ENCODE measurements around the gene MAP3K14. TPM values are rescaled to one million over a fixed set of nuclear protein-coding genes. Genes with fewer than 3 reads are reported as not detected.

Gene MAP3K14
- polyA plus RNA-seq, 1 of the 3 experiments (the other 2 are of a cell fraction): 11.9 TPM

DNA sequence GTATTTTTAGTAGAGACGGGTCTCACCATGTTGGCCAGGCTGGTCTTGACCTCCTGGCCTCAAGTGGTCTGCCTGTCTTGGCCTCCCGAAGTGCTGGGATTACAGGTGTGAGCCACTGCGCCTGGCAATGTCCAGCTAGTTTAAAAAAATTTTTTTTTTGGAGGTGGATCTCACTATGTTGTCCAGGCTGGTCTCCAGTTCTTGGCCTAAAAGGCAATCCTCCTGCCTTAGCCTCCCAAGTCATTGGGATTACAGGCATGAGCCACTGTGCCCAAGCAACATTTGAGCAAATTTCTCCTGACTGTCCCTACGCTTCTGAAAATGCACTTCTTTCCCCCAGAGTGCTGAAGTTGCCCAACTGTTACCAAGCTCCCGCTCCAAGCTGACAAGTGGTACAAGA lies 8.0 kb downstream of the MAP3K14 start:
- peaks cover 96% of the 10 kb centered on the region for H3K79me2 ChIP-seq (ENCODE audit: insufficient read depth)
- H2AFZ ChIP-seq (ENCODE audit: low read depth): no peak overlapping the region
- H3K9me2 ChIP-seq: no peaks in the 10 kb centered on the region
- DNase-seq: no peak
- peak overlapping the region; percentile 59; the same call in 1 of the 2 replicates for H3K4me2 ChIP-seq
- no peaks in the 10 kb centered on the region for H3K27me3 ChIP-seq (ENCODE audit: insufficient read depth)
- ChIA-PET CTCF (interaction anchor here (0.6 to 5.8 kb wide), 5 partner anchors 21 to 303 kb away, joined by 3 to 32 read pairs (median 4); no protein-coding TSS in a partner anchor), POLR2A (no interaction called here)
- H3K4me3 ChIP-seq (ENCODE audit: low read depth in 2 of 2, low read length in 1 of 2): no peak overlapping the region
- peak overlapping the region in 1 of 2 experiments; percentile 98; a peak in 1 of 4 replicates for H3K27ac ChIP-seq (ENCODE audit: low read depth in 2 of 2, low read length in 1 of 2)
- peaks cover 36% of the 10 kb centered on the region for H3F3A ChIP-seq (replicated peaks; ENCODE audit: insufficient read depth)
- peaks cover 70% of the 10 kb centered on the region for H4K20me1 ChIP-seq (ENCODE audit: insufficient read depth)
- peaks cover 33 to 41% of the 10 kb centered on the region in 2 experiments for H3K4me1 ChIP-seq (ENCODE audit: control insufficient read depth in 1 of 2, insufficient read depth in 2 of 2, low read depth in 1 of 2, low read length in 1 of 2)
- WGBS (ENCODE audit: low lambda C conversion rate): 94% methylated on average over 5 of the region's 5 CpGs
- no peaks in the 10 kb centered on the region for H3K9me3 ChIP-seq
- no peak overlapping the region for H3K9ac ChIP-seq
- H3K36me3 ChIP-seq (replicated peaks in 1 of 2; ENCODE audit: control insufficient read depth in 1 of 2, insufficient read depth in 2 of 2, low read length in 1 of 2): peaks cover 15 to 26% of the 10 kb centered on the region in 2 experiments
- TF ChIP-seq NRF1 (IDR thresholded peaks at IDR 0.05; ENCODE audit: low read depth, low read length) (no peak), RXRA (IDR thresholded peaks at IDR 0.05; ENCODE audit: borderline replicate concordance, low read depth) (no peak), CHD2 (IDR thresholded peaks at IDR 0.05; ENCODE audit: low read length, partially characterized antibody) (no peak), FOXJ3 (CRISPR knock-in tag; IDR thresholded peaks at IDR 0.05) (no peak), TCF12 (IDR thresholded peaks at IDR 0.05) (no peak), YY1 (IDR thresholded peaks at IDR 0.05; ENCODE audit: low read depth) (no peak), SMC3 (IDR thresholded peaks at IDR 0.05; ENCODE audit: low read depth, low read length) (no peak), MXI1 (IDR thresholded peaks at IDR 0.05; ENCODE audit: low read depth, low read length) (no peak), FOSL2 (IDR thresholded peaks at IDR 0.05; ENCODE audit: borderline replicate concordance, low read depth) (no peak), TAF1 (IDR thresholded peaks at IDR 0.05; ENCODE audit: borderline replicate concordance, low read depth, low read length) (no peak), POLR2AphosphoS5 (IDR thresholded peaks at IDR 0.05; ENCODE audit: low read depth, low read length) (no peak), TEAD4 (IDR thresholded peaks at IDR 0.05; ENCODE audit: borderline replicate concordance, insufficient read depth) (no peak), ELF1 (IDR thresholded peaks at IDR 0.05) (no peak), EZH2phosphoT487 (IDR thresholded peaks at IDR 0.05; ENCODE audit: borderline replicate concordance, low read depth) (no peak)
- TF ChIP-seq, protein P1, sequence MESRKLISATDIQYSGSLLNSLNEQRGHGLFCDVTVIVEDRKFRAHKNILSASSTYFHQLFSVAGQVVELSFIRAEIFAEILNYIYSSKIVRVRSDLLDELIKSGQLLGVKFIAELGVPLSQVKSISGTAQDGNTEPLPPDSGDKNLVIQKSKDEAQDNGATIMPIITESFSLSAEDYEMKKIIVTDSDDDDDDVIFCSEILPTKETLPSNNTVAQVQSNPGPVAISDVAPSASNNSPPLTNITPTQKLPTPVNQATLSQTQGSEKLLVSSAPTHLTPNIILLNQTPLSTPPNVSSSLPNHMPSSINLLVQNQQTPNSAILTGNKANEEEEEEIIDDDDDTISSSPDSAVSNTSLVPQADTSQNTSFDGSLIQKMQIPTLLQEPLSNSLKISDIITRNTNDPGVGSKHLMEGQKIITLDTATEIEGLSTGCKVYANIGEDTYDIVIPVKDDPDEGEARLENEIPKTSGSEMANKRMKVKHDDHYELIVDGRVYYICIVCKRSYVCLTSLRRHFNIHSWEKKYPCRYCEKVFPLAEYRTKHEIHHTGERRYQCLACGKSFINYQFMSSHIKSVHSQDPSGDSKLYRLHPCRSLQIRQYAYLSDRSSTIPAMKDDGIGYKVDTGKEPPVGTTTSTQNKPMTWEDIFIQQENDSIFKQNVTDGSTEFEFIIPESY (IDR thresholded peaks at IDR 0.05; ENCODE audit: borderline replicate concordance, low read depth): no peak
- TF ChIP-seq, protein P2, sequence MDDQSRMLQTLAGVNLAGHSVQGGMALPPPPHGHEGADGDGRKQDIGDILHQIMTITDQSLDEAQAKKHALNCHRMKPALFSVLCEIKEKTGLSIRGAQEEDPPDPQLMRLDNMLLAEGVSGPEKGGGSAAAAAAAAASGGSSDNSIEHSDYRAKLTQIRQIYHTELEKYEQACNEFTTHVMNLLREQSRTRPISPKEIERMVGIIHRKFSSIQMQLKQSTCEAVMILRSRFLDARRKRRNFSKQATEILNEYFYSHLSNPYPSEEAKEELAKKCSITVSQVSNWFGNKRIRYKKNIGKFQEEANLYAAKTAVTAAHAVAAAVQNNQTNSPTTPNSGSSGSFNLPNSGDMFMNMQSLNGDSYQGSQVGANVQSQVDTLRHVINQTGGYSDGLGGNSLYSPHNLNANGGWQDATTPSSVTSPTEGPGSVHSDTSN (IDR thresholded peaks at IDR 0.05): no peak
- TF ChIP-seq, protein P3, sequence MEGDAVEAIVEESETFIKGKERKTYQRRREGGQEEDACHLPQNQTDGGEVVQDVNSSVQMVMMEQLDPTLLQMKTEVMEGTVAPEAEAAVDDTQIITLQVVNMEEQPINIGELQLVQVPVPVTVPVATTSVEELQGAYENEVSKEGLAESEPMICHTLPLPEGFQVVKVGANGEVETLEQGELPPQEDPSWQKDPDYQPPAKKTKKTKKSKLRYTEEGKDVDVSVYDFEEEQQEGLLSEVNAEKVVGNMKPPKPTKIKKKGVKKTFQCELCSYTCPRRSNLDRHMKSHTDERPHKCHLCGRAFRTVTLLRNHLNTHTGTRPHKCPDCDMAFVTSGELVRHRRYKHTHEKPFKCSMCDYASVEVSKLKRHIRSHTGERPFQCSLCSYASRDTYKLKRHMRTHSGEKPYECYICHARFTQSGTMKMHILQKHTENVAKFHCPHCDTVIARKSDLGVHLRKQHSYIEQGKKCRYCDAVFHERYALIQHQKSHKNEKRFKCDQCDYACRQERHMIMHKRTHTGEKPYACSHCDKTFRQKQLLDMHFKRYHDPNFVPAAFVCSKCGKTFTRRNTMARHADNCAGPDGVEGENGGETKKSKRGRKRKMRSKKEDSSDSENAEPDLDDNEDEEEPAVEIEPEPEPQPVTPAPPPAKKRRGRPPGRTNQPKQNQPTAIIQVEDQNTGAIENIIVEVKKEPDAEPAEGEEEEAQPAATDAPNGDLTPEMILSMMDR (IDR thresholded peaks at IDR 0.05): no peak
- TF ChIP-seq, protein P4, sequence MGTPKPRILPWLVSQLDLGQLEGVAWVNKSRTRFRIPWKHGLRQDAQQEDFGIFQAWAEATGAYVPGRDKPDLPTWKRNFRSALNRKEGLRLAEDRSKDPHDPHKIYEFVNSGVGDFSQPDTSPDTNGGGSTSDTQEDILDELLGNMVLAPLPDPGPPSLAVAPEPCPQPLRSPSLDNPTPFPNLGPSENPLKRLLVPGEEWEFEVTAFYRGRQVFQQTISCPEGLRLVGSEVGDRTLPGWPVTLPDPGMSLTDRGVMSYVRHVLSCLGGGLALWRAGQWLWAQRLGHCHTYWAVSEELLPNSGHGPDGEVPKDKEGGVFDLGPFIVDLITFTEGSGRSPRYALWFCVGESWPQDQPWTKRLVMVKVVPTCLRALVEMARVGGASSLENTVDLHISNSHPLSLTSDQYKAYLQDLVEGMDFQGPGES (IDR thresholded peaks at IDR 0.05; ENCODE audit: low read depth, low read length): no peak
- TF ChIP-seq, protein P5, sequence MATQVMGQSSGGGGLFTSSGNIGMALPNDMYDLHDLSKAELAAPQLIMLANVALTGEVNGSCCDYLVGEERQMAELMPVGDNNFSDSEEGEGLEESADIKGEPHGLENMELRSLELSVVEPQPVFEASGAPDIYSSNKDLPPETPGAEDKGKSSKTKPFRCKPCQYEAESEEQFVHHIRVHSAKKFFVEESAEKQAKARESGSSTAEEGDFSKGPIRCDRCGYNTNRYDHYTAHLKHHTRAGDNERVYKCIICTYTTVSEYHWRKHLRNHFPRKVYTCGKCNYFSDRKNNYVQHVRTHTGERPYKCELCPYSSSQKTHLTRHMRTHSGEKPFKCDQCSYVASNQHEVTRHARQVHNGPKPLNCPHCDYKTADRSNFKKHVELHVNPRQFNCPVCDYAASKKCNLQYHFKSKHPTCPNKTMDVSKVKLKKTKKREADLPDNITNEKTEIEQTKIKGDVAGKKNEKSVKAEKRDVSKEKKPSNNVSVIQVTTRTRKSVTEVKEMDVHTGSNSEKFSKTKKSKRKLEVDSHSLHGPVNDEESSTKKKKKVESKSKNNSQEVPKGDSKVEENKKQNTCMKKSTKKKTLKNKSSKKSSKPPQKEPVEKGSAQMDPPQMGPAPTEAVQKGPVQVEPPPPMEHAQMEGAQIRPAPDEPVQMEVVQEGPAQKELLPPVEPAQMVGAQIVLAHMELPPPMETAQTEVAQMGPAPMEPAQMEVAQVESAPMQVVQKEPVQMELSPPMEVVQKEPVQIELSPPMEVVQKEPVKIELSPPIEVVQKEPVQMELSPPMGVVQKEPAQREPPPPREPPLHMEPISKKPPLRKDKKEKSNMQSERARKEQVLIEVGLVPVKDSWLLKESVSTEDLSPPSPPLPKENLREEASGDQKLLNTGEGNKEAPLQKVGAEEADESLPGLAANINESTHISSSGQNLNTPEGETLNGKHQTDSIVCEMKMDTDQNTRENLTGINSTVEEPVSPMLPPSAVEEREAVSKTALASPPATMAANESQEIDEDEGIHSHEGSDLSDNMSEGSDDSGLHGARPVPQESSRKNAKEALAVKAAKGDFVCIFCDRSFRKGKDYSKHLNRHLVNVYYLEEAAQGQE (IDR thresholded peaks at IDR 0.05; ENCODE audit: low read depth, low read length): no peak

Data from SK-N-SH (cell line).